HG02759 (cell line): ENCODE data around the gene NFIC.
"Not testable (repeated sequence)": the region's sequence is repeated elsewhere in the genome, so short reads cannot be mapped to it uniquely, and the experiment has no call there.

Experiments used
- ATAC-seq: cut with Tn5 transposase; IDR thresholded peaks from one replicate; pipeline ENCODE4 v1.9.1; 2021; ENCODE audit warnings: mild to moderate bottlenecking, moderate library complexity; ENCODE audit not compliant: unreplicated experiment

NFIC gene

DNA sequence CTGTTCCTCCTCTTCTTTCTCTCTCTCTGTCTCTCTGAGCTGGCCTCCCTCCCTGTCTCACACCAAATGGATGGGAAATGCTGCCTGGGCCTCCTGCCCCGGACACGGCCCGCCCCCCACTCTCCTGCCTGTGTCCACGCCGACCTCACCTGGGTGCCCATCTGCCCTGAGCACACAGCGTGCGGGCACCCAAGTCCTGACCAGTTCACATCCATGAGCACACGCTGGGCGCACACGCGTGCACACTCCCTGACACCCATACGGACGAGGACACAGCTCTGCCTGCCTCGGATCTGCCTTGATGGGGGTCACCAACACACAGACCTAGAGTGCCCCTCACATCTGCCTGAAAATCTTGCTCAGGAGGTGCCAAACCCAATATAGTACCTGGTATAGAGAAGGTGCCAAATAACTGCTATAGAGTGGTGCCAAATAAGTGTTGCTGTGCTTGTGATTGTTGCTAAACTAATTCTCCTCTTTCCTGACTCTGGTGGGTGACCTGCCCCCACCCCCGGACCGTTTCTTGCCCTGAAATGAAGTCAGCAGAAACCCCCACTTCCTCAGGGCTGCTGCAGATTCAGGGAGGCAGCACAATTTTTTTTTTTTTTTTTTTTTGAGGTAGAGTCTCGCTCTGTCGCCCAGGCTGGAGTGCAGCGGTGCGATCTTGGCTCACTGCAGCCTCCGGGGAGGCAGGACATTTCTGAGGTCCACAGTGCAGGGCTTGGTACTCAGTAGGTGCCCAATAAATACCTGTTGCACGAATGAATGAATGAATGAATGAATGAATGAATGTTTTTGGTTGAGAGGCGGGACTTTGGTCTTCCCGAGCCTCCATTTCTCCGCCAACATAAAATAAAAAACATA, 4.6 kb downstream of the NFIC start:
- no peak for ATAC-seq

DNA sequence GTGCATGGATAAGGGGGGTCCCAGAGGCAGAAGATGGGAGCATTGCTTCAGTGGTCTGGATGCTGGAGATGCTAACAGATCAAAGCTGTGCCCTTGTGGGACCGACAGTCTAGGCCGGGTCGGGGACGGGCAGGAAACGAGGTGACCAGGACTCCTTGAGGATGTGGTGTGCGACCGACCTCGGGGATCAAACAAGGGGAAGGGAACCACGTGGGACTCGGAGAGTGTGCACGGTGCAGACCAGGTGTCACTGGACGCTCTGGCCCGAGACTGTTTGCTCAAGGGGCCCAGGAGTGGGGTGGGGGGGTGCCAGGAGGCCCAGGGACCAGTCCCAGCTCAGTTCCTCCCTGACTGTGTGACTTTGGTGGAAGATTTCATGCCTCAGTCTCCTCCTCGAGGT, 6.0 kb downstream of the NFIC start:
- no peak for ATAC-seq

DNA sequence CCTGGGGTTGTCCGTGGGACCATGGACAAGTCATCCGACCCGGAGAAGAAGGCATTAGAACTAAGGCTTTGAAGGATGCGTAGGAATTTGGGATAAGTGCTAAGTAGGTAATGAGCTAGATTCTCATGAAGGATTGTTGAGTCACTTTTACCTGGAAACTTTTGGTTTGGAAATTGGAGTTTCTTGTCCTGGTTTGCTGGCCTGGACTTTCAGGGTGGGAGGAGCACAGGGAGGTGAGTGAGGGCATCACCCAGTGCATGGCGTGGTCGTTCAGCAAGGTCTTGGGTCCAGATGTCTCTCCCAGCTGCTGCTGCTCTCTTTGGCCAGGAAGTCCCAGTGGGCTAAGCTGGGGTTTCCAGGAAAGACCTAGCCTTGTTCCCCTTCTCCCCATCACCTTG, 7.6 kb downstream of the NFIC start:
- no peak for ATAC-seq

DNA sequence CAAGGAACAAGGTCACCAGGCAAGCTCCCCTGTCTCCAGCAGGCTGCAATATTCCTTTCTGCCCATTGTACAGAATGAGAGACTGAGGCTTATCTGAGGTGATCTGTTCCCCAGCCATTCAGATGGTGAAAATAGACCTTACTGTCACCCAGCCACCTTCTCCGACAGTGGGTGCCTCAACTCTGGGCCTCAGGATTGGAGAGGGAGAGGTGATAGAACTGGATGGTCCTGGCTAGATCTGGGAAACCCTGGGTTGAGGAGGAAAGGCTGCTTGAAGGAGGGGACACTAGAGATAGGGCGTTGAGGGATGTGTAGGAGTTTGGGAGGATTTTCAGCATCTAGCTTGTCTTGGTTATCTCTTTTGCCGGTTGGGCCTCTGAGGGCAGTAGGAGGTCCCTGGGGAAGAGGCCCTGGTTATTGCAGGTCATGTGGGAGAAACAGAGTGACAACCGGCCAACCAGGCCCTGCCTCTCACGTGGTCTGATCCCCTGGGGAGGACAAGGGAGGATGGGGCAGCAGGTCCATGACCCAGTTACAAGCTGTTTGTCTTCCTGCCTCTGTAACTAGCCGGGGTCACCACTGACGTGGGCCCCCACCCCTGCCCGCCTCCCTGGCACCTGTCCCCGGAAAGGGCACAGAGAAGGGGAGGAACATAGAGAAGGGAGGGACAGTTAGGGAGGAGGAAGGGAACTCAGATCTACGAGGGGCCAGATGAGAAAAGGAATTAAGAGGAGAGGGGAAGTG, 8.2 kb downstream of the NFIC start:
- ATAC-seq: no peak

DNA sequence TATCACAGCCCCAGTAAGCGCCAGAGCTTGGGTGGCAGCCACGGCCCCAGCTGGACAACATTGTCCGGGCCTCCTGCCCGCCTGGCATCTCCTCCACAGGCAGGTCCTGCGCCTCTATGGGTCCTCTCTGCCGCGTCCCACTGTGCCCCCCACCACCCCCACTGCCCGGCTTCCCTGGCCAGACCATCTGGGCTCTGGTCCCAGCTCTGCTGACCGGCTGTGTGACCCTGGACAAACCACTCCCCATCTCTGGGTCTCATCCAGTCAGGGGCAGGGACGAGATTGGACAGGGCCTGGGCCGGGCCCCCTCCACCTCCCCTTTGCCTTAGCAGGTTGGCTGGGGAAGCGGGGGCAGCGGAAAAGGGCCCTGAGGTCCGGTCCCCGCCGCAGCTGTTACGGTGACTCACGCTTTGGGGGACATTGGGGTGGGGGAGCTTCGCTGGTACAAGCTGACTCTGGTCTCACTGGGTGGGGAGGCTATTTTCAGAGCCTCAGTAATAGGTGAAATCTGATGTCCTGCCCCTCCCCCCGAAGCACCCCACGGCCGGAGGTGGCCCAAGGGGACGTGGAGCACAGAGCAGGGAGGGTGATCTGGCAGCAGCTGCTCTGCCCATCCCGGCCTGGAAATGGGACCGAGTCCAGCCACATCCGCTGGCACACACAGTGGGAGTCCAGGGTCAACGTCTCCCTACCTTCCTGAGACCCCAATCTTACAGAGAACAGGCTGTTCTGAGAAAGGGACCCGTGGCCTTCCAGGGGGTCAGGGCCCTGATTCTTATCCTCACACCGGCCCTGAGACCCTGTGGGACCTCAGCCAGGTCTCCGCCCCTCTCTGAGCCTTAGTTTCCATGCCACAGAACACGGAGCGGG, 9.1 kb downstream of the NFIC start:
- no peak for ATAC-seq

DNA sequence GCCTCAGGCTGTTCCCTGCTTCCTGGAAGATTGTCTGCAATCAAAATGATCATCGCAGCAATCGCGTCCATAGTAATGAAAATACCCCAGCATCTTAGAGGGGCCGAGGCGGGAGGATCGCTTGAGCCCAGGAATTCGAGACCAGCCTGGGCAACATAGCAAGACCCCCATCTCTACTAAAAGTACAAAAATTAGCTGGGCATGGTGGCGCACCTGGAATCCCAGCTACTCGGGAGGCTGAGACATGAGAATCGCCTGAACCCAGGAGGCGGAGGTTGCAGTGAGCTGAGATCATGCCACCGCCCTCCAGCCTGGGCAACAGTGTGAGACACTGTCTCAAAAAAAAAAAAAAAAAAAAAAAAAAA, 9.7 kb downstream of the NFIC start:
- ATAC-seq: not testable (repeated sequence)

DNA sequence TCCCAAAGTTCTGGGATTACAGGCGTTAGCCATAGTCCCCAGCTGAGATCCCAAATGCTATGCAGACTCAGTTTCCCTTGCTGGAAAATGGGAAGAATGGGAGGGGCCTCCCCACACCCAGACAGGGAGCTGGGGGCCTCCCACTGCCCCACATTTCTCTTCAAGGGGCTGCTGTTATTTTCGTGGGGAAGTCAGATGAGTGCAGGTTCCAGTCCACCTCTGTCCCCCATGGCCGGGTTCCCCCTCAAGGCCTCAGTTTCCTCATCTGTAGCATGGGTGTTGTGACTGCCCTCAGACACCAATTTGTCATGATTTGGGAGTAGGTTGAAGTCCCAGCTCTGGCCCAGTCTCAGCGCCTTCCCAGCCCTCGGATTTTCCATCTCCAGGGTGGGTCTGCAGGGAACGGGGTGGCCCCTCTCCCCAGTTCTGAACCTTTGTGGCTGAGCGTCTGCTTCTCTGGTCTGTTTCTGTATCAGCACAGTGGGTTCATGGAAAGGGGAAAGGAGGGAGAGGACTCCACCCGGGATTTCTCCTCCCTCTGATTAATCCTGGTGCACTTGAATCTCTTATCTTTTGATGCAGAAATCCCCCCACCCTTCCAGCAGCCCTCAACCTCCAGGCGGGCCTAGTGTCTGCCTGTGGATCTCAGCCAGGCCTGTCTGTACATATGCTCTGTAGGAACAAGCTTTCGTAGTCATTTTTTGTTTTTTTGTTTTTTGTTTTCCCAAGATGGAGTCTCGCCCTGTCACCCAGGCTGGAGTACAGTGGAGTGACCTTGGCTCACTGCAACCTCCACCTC, 12.2 kb downstream of the NFIC start:
- no peak for ATAC-seq

DNA sequence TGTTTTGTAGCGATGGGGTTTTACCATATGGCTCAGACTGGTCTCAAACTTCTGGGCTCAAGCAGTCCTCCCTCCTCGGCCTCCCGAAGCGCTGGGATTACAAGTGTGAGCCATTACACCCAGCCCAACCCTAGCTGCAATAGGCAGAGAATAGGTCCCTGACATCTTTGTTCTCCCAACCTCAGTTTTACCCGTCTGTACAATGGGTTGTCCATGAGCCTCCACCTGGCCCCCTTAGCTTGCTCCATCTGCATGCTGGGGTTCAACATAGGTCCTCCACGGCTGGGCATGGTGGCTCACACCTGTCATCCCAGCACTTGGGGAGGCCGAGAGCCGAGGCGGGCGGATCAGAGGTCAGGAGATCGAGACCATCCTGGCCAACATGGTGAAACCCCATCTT, 14.4 kb downstream of the NFIC start:
- ATAC-seq: no peak

DNA sequence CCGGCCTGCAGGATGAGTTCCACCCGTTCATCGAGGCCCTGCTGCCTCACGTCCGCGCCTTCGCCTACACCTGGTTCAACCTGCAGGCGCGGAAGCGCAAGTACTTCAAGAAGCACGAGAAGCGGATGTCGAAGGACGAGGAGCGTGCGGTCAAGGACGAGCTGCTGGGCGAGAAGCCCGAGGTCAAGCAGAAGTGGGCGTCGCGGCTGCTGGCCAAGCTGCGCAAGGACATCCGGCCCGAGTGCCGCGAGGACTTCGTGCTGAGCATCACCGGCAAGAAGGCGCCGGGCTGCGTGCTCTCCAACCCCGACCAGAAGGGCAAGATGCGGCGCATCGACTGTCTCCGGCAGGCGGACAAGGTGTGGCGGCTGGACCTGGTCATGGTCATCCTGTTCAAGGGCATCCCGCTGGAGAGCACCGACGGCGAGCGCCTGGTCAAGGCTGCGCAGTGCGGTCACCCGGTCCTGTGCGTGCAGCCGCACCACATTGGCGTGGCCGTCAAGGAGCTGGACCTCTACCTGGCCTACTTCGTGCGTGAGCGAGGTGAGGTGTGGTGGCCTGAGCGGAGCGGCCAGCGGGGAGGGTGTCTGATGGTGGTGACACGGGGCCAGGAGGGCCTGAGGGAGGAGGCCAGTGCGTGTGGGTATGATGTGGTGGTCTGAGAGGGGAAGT, 15.5 kb downstream of the NFIC start:
- ATAC-seq: no peak

DNA sequence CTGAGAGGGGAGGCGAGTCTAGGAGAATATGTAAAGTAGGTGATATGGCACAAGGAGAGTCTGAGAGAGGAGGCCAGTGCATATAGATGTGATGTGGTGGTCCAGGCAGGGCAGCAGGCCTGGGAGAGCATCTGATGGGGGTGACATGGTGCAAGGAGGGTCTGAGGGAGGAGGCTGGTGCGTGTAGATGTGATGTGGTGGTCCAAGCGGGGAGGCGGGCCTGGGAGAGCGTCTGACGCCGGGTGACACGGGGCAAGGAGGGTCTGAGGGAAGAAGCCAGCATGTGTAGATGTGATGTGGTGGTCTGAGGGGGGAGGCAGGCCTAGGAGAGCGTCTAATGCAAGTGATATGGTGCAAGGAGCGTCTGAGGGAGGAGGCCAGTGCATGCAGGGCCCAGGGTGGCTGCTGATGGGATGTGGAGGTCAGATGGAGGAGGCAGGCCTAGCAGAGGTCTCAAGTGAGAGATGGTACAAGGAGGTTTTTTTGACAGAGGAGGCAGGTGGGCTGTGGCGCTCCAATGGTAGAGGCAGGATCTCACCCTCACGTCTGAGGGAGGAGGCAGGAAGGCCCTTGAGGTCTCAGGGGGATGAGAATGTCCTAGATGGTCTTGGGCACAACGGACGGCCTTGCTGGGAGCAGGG, 16.2 kb downstream of the NFIC start:
- ATAC-seq: no peak

DNA sequence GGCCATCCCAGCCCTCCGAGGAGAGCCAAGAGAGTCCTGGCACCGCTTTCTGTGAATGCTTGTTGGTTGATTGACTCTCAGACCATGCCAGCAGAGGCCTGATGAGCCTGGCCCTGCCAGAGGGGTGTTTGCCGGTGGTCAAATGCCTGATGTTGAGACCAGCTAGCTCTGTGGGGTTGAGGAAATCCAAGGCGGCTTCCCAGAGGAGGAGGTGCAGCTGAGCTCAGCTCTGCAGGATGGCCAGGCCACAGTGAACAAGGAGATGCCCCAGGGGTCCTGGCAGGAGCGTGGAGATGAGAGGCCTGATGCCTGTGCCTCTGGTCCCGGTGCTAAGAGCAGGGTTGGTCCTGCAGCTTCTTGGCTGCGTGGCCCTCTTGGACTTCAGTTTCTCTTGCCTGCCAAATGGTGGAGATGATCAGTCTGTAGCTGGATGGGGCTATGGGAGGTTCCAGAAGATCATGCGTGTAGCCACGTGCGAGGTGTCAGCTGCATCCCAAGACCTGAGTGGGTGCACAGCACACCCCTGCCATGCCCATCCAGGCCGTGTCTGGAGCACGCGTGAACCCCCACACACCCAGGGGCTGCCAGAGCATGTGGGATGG, 16.8 kb downstream of the NFIC start:
- no peak for ATAC-seq

DNA sequence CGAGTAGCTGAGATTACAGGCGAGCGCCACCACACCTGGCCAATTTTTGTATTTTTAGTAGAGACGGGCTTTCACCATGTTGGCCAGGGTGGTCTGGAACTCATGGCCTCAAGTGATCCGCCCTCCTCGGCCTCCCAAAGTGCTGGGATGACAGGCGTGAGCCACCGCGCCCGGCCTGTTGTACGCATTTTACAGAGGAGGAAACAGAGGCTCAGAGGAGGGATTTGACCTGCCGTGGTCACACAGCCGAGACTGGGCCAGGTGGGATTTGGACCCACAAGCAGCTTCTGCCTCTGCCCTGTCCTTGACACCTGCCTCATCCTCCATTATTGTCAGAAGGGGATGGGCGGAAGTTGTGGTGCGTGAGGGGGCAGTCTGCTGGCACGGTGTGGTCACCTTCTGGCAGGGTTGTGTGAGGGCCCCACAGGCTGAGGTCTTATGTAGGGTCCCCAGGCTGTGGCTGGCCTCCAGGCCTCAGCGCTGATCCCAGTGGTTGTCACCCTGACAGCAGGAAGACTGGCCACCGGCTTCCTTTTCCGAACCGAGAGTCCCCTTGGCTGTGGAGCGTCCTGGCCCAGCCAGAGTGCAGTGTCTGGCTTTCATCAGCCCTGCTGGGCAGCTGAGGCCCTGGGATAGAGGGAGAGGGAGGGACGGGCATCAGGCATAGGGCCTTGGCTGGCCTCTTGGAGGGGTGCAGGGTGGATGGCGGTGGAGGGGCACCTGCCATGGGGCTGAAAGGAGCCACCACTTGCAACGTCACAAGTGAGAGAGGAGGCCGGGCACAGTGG, 20.3 kb downstream of the NFIC start:
- ATAC-seq: no peak

DNA sequence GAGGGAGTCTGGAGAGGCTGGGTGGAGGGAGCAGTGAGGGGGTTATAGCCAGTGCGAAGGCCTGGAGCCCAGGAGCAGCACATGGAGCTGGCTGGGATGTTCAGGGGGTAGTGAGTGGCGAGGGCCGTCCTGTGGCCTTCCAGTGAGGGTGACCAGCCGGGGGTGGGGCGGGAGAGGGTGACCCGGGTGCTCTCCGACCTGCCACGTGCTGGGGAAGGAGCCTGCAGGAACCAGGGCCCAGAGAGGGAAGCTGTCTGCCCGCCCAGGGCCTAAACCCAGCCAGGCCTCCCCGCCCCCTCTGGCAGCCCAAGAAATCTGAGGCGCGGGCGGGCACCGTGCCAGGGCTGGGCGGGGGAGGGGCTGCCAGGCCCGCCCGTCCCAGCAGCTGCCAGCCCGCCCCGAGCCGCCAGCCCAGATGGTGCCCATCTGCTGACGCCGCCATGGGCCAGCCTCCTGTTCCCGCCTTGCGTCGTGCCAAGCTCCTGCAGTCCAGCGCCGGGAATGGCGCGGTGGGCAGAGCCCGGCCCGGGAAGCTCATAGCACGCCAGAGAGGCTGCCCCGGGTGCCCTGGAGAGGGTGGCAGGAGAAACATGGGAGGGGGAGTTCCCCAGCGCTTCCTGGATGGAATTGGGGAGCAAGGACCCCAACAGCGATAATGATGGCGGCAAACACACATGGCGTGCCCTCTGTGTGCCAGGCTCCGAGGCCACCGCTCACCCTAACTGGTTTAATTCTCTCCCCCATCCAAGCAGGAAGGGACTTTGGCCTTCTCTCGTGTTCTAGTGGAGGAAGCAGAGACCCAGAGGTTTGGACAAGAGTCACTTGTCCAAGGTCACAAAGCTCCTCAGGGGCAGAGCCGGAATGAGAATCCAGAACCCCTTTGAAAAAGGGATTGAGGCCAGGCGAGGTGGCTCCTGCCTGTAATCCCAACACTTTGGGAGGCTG, 21.5 kb downstream of the NFIC start:
- ATAC-seq: no peak

DNA sequence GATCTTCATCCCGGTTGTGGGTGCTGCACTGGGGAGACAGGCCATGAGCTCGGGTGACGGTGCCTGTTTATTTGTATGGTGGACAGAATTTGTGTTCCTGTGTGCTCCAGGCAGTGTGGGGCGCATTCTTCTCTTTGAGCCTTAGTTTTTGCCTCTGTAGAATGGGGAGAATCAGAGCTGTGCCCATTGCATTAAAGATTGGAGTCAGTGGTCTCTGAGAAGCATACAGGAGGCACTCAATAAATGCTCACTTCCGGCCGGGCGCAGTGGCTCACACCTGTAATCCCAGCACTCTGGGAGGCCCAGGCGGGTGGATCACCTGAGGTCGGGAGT, 23.0 kb downstream of the NFIC start:
- no peak for ATAC-seq

DNA sequence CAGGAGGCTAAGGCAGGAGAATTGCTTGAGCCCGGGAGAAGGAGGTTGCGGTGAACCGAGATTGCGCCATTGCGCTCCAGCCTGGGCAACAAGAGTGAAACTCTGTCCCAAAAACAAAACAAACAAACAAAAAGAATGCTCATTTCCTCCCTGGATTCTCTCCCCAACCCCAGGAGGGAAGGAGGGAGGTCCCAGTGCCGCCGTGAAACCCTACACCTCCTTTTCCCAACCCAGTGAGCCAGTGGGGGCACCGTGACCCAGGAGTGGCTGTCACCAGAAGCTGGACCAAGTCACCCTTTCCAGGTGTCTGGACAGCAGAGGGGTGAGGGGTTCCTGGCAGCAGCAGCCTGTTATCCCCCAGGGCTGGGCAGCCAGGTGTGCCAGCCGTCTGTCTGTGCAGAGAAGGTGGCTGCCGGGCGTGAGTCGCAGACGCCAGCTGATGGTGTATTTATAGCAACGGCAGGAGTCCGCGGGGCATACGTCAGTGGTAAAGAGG, 23.5 kb downstream of the NFIC start:
- no peak for ATAC-seq

DNA sequence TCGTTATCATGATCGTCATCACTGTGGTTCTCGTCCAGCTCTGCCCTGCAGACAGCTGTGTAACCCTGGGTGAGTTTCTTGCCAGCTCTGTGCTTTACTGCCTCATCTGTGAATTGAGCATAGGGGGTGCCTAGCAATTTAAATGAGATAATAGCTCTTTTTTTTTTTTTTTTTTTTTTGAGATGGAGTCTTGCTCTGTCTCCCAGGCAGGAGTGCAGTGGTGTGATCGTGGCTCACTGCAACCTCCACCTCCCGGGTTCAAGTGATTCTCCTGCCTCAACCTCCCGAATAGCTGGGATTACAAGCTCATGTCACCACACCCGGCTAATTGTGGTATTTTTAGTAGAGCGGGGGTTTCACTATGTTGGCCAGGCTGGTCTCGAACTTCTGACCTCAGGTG, 25.5 kb downstream of the NFIC start:
- ATAC-seq: not testable (repeated sequence)

DNA sequence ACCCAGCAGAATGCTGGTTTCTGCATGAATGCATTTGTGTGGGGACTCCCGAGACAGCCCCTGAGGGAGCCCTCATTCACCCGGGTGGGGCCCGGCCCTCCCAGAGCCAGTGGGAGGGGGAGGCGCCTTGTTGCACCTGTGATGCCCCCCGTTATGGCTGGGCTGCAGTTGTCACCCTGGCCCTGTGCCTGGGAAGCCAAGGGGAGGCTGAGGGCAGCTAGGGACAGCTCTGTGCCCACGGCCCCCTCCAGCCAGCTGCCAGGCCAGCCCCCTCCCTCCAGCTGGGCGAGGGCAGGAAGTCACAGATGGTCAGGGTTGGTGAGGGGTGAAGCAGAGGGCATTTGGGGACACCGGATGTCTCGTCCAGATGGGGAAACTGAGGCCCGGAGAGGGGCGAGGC, 26.1 kb downstream of the NFIC start:
- no peak for ATAC-seq
